ENCODE data around the gene TMEM225. TPM values are rescaled to one million over a fixed set of nuclear protein-coding genes. Genes with fewer than 3 reads are reported as not detected.

TMEM225 gene
- total and polyA plus RNA-seq, 10 donors, result not detected

GRCh38 chr11:123833095-123833494 is 52.4 kb downstream of the TMEM225 start:
- TF ChIP-seq POLR2AphosphoS5 (IDR thresholded peaks at IDR 0.05), result no peak
- no peak for TF ChIP-seq POLR2A (IDR thresholded peaks at IDR 0.05)
- Histone ChIP-seq H3K4me1 (no peaks in the 10 kb centered on the region), H3K9me3 (peaks cover 0 to 5% (median 0%) of the 10 kb centered on the region in 8 donors), H3K27me3 (replicated peaks in 1 of 7) (peaks cover 0 to 10% (median 0%) of the 10 kb centered on the region in 7 donors), H3K27ac (no peak overlapping the region), H3K4me3 (no peak overlapping the region), H3K36me3 (no peaks in the 10 kb centered on the region)
- DNase-seq, result no peak
- intact Hi-C loops (cut with DNase I; ENCODE audit: low total_unique reads), result no loop called here
- WGBS, 5 donors, result 76 to 86% (median 81%) methylated on average over 2 of the region's 2 CpGs

Other genes with a start within 250 kb of the TMEM225 start
- gene SCN3B, start 231.0 kb downstream of the TMEM225 start, total RNA-seq, result 1 to 10 TPM in 3 of 7 donors, under 1 TPM in 4; 0.44 to 1.7 (median 0.85) TPM
- under 1 TPM; 0.09 to 0.23 (median 0.13) TPM for gene SCN3B, start 231.0 kb downstream of the TMEM225 start, polyA plus RNA-seq
- gene ZNF202, start 144.0 kb downstream of the TMEM225 start, total RNA-seq, result 10 to 100 TPM in 6 of 7 donors, 1 to 10 TPM in 1; 8.0 to 18.6 (median 14.9) TPM
- 1 to 10 TPM; 6.3 to 9.7 (median 9.1) TPM for gene ZNF202, start 144.0 kb downstream of the TMEM225 start, polyA plus RNA-seq
- not detected for gene OR6X1, start 131.2 kb downstream of the TMEM225 start, total RNA-seq
- gene OR6X1, start 131.2 kb downstream of the TMEM225 start, polyA plus RNA-seq, result not detected
- not detected for gene OR6M1, start 79.3 kb downstream of the TMEM225 start, total RNA-seq
- not detected for gene OR6M1, start 79.3 kb downstream of the TMEM225 start, polyA plus RNA-seq
- gene OR8D4, start 16.5 kb upstream of the TMEM225 start, total RNA-seq, result not detected
- gene OR8D4, start 16.5 kb upstream of the TMEM225 start, polyA plus RNA-seq, result not detected
- gene OR4D5, start 53.9 kb upstream of the TMEM225 start, total RNA-seq, result not detected
- not detected for gene OR4D5, start 53.9 kb upstream of the TMEM225 start, polyA plus RNA-seq
- gene OR6T1, start 58.2 kb upstream of the TMEM225 start, total RNA-seq, result not detected
- gene OR6T1, start 58.2 kb upstream of the TMEM225 start, polyA plus RNA-seq, result not detected
- gene OR10S1, start 92.1 kb upstream of the TMEM225 start, total RNA-seq, result not detected
- gene OR10S1, start 92.1 kb upstream of the TMEM225 start, polyA plus RNA-seq, result not detected
- not detected for gene OR10G6, start 109.5 kb upstream of the TMEM225 start, total RNA-seq
- gene OR10G6, start 109.5 kb upstream of the TMEM225 start, polyA plus RNA-seq, result not detected
- not detected for gene OR10G4, start 127.3 kb upstream of the TMEM225 start, total RNA-seq
- gene OR10G4, start 127.3 kb upstream of the TMEM225 start, polyA plus RNA-seq, result not detected
- gene OR10G9, start 137.3 kb upstream of the TMEM225 start, total RNA-seq, result not detected
- gene OR10G9, start 137.3 kb upstream of the TMEM225 start, polyA plus RNA-seq, result not detected
- gene OR10G8, start 141.1 kb upstream of the TMEM225 start, total RNA-seq, result not detected
- gene OR10G8, start 141.1 kb upstream of the TMEM225 start, polyA plus RNA-seq, result not detected
- not detected for gene OR10G7, start 155.7 kb upstream of the TMEM225 start, total RNA-seq
- gene OR10G7, start 155.7 kb upstream of the TMEM225 start, polyA plus RNA-seq, result not detected
- gene VWA5A, start 229.8 kb upstream of the TMEM225 start, total RNA-seq, result 10 to 100 TPM; 11.4 to 15.4 (median 11.8) TPM
- 1 to 10 TPM; 6.7 to 8.2 (median 6.7) TPM for gene VWA5A, start 229.8 kb upstream of the TMEM225 start, polyA plus RNA-seq